Loucy (cell line): ENCODE results near the gene ORAI3.

ENCODE experiments used
- H2AFZ ChIP-seq: fragments of 200-600 bp; sonication (generic); 2 replicates; pipeline ENCODE4 v1.6.0; 2016; ENCODE audit warnings: antibody characterized with exemption, mild to moderate bottlenecking, low read length, moderate library complexity
- H3F3A ChIP-seq: fragments of 200-600 bp; 2 replicates; pipeline ENCODE4 v1.6.0; 2016; ENCODE audit warnings: antibody characterized with exemption, low read depth, mild to moderate bottlenecking
- H3K27me3 ChIP-seq: fragments of 200-600 bp; sonication (generic); 2 replicates; pipeline ENCODE4 v1.6.1; 2014; ENCODE audit warnings: low read length, mild to moderate bottlenecking; ENCODE audit not compliant: insufficient read depth, poor library complexity, severe bottlenecking
- H3K36me3 ChIP-seq: fragments of 200-600 bp; sonication (generic); 2 replicates; pipeline ENCODE4 v1.6.1; 2016; ENCODE audit warnings: low read length; ENCODE audit not compliant: insufficient read depth
- H3K4me1 ChIP-seq: fragments of 200-600 bp; sonication (generic); 2 replicates; pipeline ENCODE4 v1.5.1; 2014; ENCODE audit warnings: low read length, mild to moderate bottlenecking; ENCODE audit not compliant: insufficient read depth, poor library complexity, severe bottlenecking
- H3K4me2 ChIP-seq: fragments of 200-600 bp; sonication (generic); 2 replicates; pipeline ENCODE4 v1.6.0; 2014; ENCODE audit warnings: antibody characterized with exemption, low read length, low read depth, mild to moderate bottlenecking; ENCODE audit not compliant: poor library complexity, severe bottlenecking
- H3K4me3 ChIP-seq: fragments of 200-600 bp; sonication (generic); 2 replicates; pipeline ENCODE4 v1.5.1; 2014; ENCODE audit warnings: low read length, mild to moderate bottlenecking, mixed read lengths; ENCODE audit not compliant: poor library complexity, severe bottlenecking
- H3K79me2 ChIP-seq: fragments of 200-600 bp; sonication (generic); 2 replicates; pipeline ENCODE4 v1.6.1; 2014; ENCODE audit warnings: low read length; ENCODE audit not compliant: insufficient read depth
- H3K9ac ChIP-seq: fragments of 200-600 bp; sonication (generic); 2 replicates; pipeline ENCODE4 v1.6.0; 2014; ENCODE audit warnings: mild to moderate bottlenecking, low read depth, low read length, moderate library complexity; ENCODE audit not compliant: poor library complexity, severe bottlenecking
- H3K9me2 ChIP-seq: fragments of 200-600 bp; sonication (generic); replicated peaks from 2 replicates; pipeline ENCODE4 v1.6.1; 2016; ENCODE audit warnings: low read depth, low read length, mixed read lengths
- H3K9me3 ChIP-seq: fragments of 200-600 bp; sonication (generic); 2 replicates; pipeline ENCODE4 v1.6.1; 2014; ENCODE audit warnings: mild to moderate bottlenecking, antibody characterized with exemption, low read length, low read depth; ENCODE audit not compliant: insufficient read depth
- H4K20me1 ChIP-seq: fragments of 200-600 bp; sonication (generic); 2 replicates; pipeline ENCODE4 v1.6.0; 2014; ENCODE audit warnings: antibody characterized with exemption, low read length, mild to moderate bottlenecking; ENCODE audit not compliant: insufficient read depth, poor library complexity, severe bottlenecking
- CTCF ChIP-seq: fragments of 200-600 bp; sonication (generic); conservative IDR thresholded peaks from 2 replicates; pipeline ENCODE4 v1.5.1; 2014; ENCODE audit warnings: mild to moderate bottlenecking, antibody characterized with exemption, low read length
- EZH2phosphoT487 ChIP-seq: fragments of 200-600 bp; IDR thresholded peaks from 2 replicates; pipeline ENCODE4 v1.6.1; 2018; ENCODE audit warnings: antibody characterized with exemption, mild to moderate bottlenecking, moderate library complexity, borderline replicate concordance

Gene ORAI3

GRCh38 chr16:30976486-30976885, 27.6 kb downstream of the ORAI3 start:
- no peaks in the 10 kb centered on the region for H4K20me1 ChIP-seq
- TF ChIP-seq CTCF = no peak
- TF ChIP-seq EZH2phosphoT487 = no peak
- H3K4me2 ChIP-seq = no peak overlapping the region
- H3K4me1 ChIP-seq = no peaks in the 10 kb centered on the region
- H3K36me3 ChIP-seq = peaks cover 58% of the 10 kb centered on the region; the same call in 1 of the 2 replicates
- no peaks in the 10 kb centered on the region for H3K79me2 ChIP-seq
- H3K4me3 ChIP-seq = no peak overlapping the region
- no peaks in the 10 kb centered on the region for H3K9me2 ChIP-seq
- no peak overlapping the region for H3K9ac ChIP-seq
- no peaks in the 10 kb centered on the region for H3F3A ChIP-seq
- no peaks in the 10 kb centered on the region for H3K27me3 ChIP-seq
- no peaks in the 10 kb centered on the region for H3K9me3 ChIP-seq
- no peak overlapping the region for H2AFZ ChIP-seq

- no peak overlapping the region for H3K4me3 ChIP-seq
- no peaks in the 10 kb centered on the region for H3F3A ChIP-seq
- peaks cover 58% of the 10 kb centered on the region; the same call in 1 of the 2 replicates for H3K36me3 ChIP-seq
- H3K79me2 ChIP-seq = no peaks in the 10 kb centered on the region
- no peaks in the 10 kb centered on the region for H4K20me1 ChIP-seq
- no peak overlapping the region for H3K9ac ChIP-seq
- H3K27me3 ChIP-seq = no peaks in the 10 kb centered on the region
- H3K9me3 ChIP-seq = no peaks in the 10 kb centered on the region
- H3K4me1 ChIP-seq = no peaks in the 10 kb centered on the region
- no peaks in the 10 kb centered on the region for H3K9me2 ChIP-seq
- peak; percentile 63 for TF ChIP-seq CTCF
- TF ChIP-seq EZH2phosphoT487 = no peak
- no peak overlapping the region for H2AFZ ChIP-seq
- H3K4me2 ChIP-seq = no peak overlapping the region
Observed at GRCh38 chr16:30977502-30977901, 28.6 kb downstream of the ORAI3 start.

GRCh38 chr16:30979170-30980022, 30.5 kb downstream of the ORAI3 start:
- H3K9me2 ChIP-seq = no peaks in the 10 kb centered on the region
- H3K9me3 ChIP-seq = no peaks in the 10 kb centered on the region
- no peaks in the 10 kb centered on the region for H3K79me2 ChIP-seq
- H3K4me3 ChIP-seq = no peak overlapping the region
- no peak for TF ChIP-seq EZH2phosphoT487
- no peak for TF ChIP-seq CTCF
- no peaks in the 10 kb centered on the region for H3F3A ChIP-seq
- H3K4me1 ChIP-seq = no peaks in the 10 kb centered on the region
- H3K9ac ChIP-seq = no peak overlapping the region
- H2AFZ ChIP-seq = no peak overlapping the region
- H3K27me3 ChIP-seq = no peaks in the 10 kb centered on the region
- no peaks in the 10 kb centered on the region for H4K20me1 ChIP-seq
- H3K4me2 ChIP-seq = no peak overlapping the region
- H3K36me3 ChIP-seq = peaks cover 56% of the 10 kb centered on the region; the same call in 1 of the 2 replicates
